ENCODE measurements around the gene M1AP.
A peak's percentile ranks its signal among the peaks of the same experiment; 100 is the strongest.

Gene M1AP

GRCh38 chr2:74648009-74648443 is at the start of gene M1AP:
TSS of gene M1AP (minus strand) at chr2:74648330. CDS start at chr2:74640275, 8,055 bp downstream.
- no peak for DNase-seq

- DNase-seq, result no peak
These were observed 48.7 kb upstream of the M1AP start for GRCh38 chr2:74696829-74697228.

- DNase-seq, result no peak
These were observed 47.5 kb upstream of the M1AP start for GRCh38 chr2:74695663-74696062.

GRCh38 chr2:74694281-74694680 is 46.2 kb upstream of the M1AP start:
- no peak for DNase-seq

- no peak for DNase-seq
These were observed 45.5 kb upstream of the M1AP start for GRCh38 chr2:74693668-74694067.

- no peak for DNase-seq
These were observed 45.1 kb upstream of the M1AP start for GRCh38 chr2:74693213-74693612.

- DNase-seq, result no peak
These were observed 43.8 kb upstream of the M1AP start for GRCh38 chr2:74691929-74692328.

- DNase-seq, result no peak
These were observed 42.4 kb upstream of the M1AP start for GRCh38 chr2:74690571-74690970.

GRCh38 chr2:74689671-74690070 is 41.5 kb upstream of the M1AP start:
- DNase-seq, result no peak

GRCh38 chr2:74688881-74689280 is 40.8 kb upstream of the M1AP start:
- DNase-seq, result no peak

- no peak for DNase-seq
These were observed 37.3 kb upstream of the M1AP start for GRCh38 chr2:74685408-74685807.

- DNase-seq, result no peak
These were observed 34.4 kb upstream of the M1AP start for GRCh38 chr2:74682501-74682900.

GRCh38 chr2:74679615-74680014 is 31.5 kb upstream of the M1AP start:
- no peak for DNase-seq

GRCh38 chr2:74676331-74676730 is 28.2 kb upstream of the M1AP start:
- DNase-seq, result no peak

GRCh38 chr2:74675090-74675489 is 27.0 kb upstream of the M1AP start:
- no peak for DNase-seq

- DNase-seq, result no peak
These were observed 25.8 kb upstream of the M1AP start for GRCh38 chr2:74673826-74674528.

GRCh38 chr2:74671479-74671878 is 23.3 kb upstream of the M1AP start:
- DNase-seq, result no peak

GRCh38 chr2:74670263-74670662 is 22.1 kb upstream of the M1AP start:
- DNase-seq, result no peak

- no peak for DNase-seq
These were observed 20.0 kb upstream of the M1AP start for GRCh38 chr2:74668087-74668486.

- no peak for DNase-seq
These were observed 11.3 kb upstream of the M1AP start for GRCh38 chr2:74659462-74659861.

- no peak for DNase-seq
These were observed 10.4 kb upstream of the M1AP start for GRCh38 chr2:74658516-74658915.

GRCh38 chr2:74655579-74655978 is 7.4 kb upstream of the M1AP start:
- no peak for DNase-seq

- DNase-seq, result peak; percentile 93
These were observed 6.1 kb upstream of the M1AP start, which contains the start of gene SEMA4F for GRCh38 chr2:74653985-74654882. TSS of gene SEMA4F (plus strand) at chr2:74654247. CDS start at chr2:74654377, 130 bp downstream.

- DNase-seq, result no peak
These were observed 5.5 kb upstream of the M1AP start for GRCh38 chr2:74653589-74653984.
